HUES48 (cell line): Measurements from ENCODE around the gene CELF4.

Source experiments
- H3K27ac ChIP-seq: one replicate; pipeline ENCODE4 v1.7.0; 2013; ENCODE audit warnings: low read depth, low read length, inconsistent platforms
- H3K27me3 ChIP-seq: 2 replicates; pipeline ENCODE4 v1.6.1; 2013; ENCODE audit warnings: mild to moderate bottlenecking, low read length; ENCODE audit not compliant: control insufficient read depth, insufficient read depth
- H3K36me3 ChIP-seq: 2 replicates; pipeline ENCODE4 v1.6.1; 2013; ENCODE audit warnings: low read length; ENCODE audit not compliant: control insufficient read depth, insufficient read depth
- H3K4me1 ChIP-seq: 2 replicates; pipeline ENCODE4 v1.6.1; 2013; ENCODE audit warnings: mild to moderate bottlenecking, low read length; ENCODE audit not compliant: control insufficient read depth, insufficient read depth
- H3K4me3 ChIP-seq: 2 replicates; pipeline ENCODE4 v1.5.1; 2013; ENCODE audit warnings: mild to moderate bottlenecking, low read depth, low read length
- H3K9ac ChIP-seq: 2 replicates; pipeline ENCODE4 v1.6.1; 2013; ENCODE audit warnings: mild to moderate bottlenecking, low read depth, low read length, moderate library complexity
- H3K9me3 ChIP-seq: 2 replicates; pipeline ENCODE4 v1.6.1; 2013; ENCODE audit warnings: low read length; ENCODE audit not compliant: control insufficient read depth, insufficient read depth

The CELF4 gene

DNA sequence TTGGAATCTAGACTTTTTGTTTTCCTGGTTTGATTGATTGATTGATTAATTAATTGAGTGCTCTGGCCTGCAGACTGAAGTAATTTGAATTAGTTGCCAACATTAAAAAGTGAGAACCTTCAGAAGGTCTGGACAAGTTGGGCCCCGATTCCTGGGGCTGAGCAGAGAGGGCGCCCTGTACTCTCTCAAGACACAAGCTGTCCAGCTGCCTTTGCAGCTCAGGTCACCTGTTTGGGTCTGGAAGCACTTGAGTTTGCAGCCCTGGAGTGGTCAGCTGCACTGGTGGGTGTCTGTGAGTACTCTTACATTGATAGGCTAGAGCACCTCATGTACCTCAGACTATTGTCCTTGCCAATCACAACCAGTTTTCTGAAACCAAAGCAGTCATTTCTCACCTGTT lies 22.7 kb upstream of the CELF4 start:
- H3K36me3 ChIP-seq = no peaks in the 10 kb centered on the region
- H3K27ac ChIP-seq = no peak overlapping the region
- no peak overlapping the region for H3K9ac ChIP-seq
- peaks cover 5% of the 10 kb centered on the region; the same call in 1 of the 2 replicates for H3K27me3 ChIP-seq
- peaks cover 16% of the 10 kb centered on the region for H3K4me1 ChIP-seq
- H3K9me3 ChIP-seq = no peaks in the 10 kb centered on the region; the same call in 1 of the 2 replicates
- H3K4me3 ChIP-seq = no peak overlapping the region

DNA sequence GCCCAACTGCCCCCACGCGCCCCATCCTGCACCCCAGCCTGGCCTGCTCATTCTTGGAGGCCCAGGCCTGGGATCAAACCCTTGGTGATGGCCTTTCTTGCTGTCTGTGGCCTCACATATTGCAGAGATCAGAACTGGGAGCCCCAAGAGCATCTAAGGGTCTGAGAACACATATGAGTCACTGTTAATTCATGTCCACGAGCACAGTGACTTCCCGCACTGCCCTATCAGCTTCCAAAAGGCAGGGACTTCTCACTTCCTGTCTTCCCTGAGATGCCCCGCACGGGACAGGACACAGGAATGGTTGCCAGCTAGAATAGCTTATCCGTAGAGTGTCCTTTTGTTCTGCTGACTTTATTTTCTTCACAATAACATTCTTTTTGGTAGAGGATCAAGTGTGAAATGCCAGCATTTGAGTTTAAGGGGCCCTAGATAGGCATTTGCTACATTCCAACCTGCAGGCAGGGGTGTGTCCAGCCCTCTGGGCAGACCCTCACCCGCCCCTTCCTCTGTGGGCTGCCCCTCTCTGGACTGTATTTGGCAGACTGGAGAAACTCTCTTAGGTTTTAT lies 21.1 kb upstream of the CELF4 start:
- Histone ChIP-seq H3K4me1 (peaks cover 16% of the 10 kb centered on the region), H3K36me3 (no peaks in the 10 kb centered on the region), H3K4me3 (no peak overlapping the region), H3K27me3 (peaks cover 5% of the 10 kb centered on the region; the same call in 1 of the 2 replicates), H3K27ac (no peak overlapping the region), H3K9me3 (no peaks in the 10 kb centered on the region; the same call in 1 of the 2 replicates), H3K9ac (no peak overlapping the region)

DNA sequence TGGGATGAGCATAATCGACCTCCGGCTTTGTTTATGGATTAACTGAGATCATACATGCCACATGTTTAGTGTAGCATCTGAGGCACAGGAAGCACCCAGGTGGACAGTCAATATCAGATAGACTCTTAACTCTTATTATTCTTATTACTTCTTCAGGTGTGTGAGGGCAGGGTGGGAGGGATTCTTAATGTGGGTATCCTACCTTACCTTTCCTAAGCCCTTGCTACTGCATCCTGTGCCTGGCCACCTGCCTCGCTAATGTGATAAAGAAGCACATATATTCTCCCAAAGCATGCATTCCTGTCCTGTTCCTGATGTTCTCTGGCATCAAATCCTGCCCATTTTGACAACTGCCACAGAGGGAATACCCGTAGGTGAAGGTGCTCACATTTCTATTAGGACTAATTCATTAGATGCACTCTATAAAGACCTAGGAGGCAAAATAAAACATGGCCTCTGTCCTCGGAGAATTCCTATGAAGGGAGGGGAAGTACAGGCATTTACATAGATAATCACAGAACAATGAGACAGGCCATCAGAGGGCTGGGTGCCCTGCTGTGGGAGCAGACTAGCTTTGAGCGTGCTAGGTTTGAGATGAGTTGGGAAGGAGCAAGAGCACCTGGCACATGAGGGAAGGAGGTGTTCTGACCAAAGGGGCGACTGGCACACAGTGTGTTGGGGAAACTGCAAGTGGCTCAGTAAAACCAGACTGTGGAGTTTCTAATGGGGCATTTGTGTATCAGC lies 19.5 kb upstream of the CELF4 start:
- H3K4me3 ChIP-seq = no peak overlapping the region
- H3K9ac ChIP-seq = no peak overlapping the region
- peaks cover 16% of the 10 kb centered on the region for H3K4me1 ChIP-seq
- peaks cover 5% of the 10 kb centered on the region; the same call in 1 of the 2 replicates for H3K27me3 ChIP-seq
- no peaks in the 10 kb centered on the region; the same call in 1 of the 2 replicates for H3K9me3 ChIP-seq
- H3K36me3 ChIP-seq = no peaks in the 10 kb centered on the region
- no peak overlapping the region for H3K27ac ChIP-seq

DNA sequence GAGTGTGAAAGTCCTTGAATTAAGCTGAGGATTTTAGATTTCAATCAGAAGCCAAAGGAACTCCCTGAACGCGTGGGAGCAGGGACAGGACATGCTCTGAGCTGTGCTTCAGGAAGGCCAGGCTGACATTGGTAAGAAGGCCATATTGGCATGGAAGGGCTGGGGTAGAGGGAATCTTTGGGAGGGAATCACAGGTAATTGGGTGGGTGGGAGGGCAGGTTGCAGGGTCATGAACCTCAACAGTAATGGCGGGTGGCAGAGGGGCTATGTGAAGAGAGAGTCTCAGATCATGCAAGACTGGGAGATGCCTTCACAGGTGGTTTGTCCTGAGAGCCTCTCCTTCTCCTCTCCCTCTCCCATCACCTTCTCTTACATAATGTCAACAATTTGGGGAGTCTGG lies 18.6 kb upstream of the CELF4 start:
- Histone ChIP-seq H3K9ac (no peak overlapping the region), H3K27ac (no peak overlapping the region), H3K4me1 (peaks cover 20% of the 10 kb centered on the region), H3K36me3 (no peaks in the 10 kb centered on the region), H3K9me3 (no peaks in the 10 kb centered on the region), H3K27me3 (peaks cover 10% of the 10 kb centered on the region), H3K4me3 (no peak overlapping the region)

DNA sequence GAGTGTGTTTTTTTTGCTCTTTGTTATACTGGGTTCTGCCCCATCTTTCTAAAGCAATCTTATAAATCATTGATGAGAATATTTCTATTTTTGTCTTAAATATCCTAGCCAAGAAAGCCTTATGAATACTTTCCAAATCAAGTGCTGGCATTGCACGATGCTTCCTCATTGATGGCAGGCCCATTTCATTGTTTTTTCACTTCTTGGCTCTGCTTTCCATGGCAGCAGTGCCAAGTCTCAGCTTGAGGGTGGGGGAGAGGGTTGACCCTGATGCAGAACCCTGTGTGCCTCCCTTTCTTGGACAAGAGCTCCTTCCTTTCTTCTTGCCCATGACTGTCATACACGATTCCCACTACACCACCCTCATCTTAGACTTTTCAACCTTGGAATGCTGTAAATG lies 16.7 kb upstream of the CELF4 start:
- H3K9ac ChIP-seq = no peak overlapping the region

DNA sequence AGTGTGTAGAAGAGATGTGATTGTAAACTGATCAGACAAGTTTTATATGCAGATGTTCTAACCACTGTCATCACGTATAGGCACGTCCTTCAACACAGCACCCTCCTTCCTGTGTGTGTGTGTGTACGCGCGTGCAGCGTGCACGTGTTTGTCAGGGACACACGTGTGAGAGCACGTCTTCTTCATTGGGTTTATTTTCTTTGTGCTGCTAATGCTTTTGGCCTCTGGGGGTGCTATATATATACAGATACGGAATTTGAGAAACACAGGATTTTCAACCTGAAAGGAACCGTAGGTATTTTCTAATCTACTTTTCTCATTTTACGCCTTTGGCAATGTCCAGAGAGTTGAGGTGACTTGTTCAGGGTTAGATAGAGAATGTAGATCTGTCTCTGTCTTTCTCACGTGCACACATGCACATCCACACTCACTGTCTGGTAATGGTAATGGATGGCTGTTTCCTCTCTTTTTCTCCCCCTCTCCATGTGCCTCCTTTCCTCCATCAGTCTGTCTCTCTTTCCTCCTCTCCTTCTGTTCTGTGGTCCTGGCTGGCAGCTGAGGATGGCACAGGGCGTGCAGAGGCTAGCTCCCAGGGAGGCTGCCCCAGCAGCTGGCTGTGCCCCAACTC lies 13.4 kb upstream of the CELF4 start:
- peaks cover 39% of the 10 kb centered on the region for H3K4me1 ChIP-seq
- peaks cover 7% of the 10 kb centered on the region for H3K27me3 ChIP-seq
- no peaks in the 10 kb centered on the region for H3K36me3 ChIP-seq
- no peaks in the 10 kb centered on the region for H3K9me3 ChIP-seq
- H3K4me3 ChIP-seq = no peak overlapping the region
- H3K9ac ChIP-seq = no peak overlapping the region
- no peak overlapping the region for H3K27ac ChIP-seq

More for the DNA sequence above, 16.7 kb upstream of the CELF4 start:
- Histone ChIP-seq H3K4me1 (peaks cover 40% of the 10 kb centered on the region), H3K36me3 (no peaks in the 10 kb centered on the region), H3K4me3 (no peak overlapping the region), H3K27ac (no peak overlapping the region), H3K27me3 (peaks cover 12% of the 10 kb centered on the region), H3K9me3 (no peaks in the 10 kb centered on the region)

DNA sequence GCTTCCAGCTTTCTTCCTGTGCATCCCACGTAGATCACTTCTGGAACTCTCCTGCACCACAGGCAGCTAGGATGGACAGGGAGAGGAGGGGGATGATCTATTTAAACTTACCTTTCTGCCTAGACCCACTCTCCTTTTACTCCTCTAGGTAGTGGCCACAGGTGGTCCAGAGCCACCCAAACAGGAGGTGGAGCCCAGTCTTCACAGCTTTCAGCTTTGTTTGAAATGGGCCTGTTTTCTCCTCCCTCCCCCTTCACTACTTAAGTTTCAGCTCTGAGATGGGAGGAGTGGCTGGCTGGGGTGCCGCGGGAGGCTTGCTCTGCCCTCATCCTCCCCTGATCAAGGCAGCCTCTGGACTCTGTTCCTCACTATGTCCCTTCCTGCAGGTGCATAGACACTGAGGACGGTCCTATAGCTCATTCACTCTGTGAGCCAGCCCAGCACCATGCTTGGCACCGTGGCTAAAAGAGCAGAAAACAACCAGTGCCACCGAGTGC lies 12.6 kb upstream of the CELF4 start:
- Histone ChIP-seq H3K36me3 (no peaks in the 10 kb centered on the region), H3K4me3 (no peak overlapping the region), H3K9me3 (no peaks in the 10 kb centered on the region), H3K9ac (no peak overlapping the region), H3K4me1 (peaks cover 39% of the 10 kb centered on the region), H3K27me3 (peaks cover 11% of the 10 kb centered on the region), H3K27ac (no peak overlapping the region)

DNA sequence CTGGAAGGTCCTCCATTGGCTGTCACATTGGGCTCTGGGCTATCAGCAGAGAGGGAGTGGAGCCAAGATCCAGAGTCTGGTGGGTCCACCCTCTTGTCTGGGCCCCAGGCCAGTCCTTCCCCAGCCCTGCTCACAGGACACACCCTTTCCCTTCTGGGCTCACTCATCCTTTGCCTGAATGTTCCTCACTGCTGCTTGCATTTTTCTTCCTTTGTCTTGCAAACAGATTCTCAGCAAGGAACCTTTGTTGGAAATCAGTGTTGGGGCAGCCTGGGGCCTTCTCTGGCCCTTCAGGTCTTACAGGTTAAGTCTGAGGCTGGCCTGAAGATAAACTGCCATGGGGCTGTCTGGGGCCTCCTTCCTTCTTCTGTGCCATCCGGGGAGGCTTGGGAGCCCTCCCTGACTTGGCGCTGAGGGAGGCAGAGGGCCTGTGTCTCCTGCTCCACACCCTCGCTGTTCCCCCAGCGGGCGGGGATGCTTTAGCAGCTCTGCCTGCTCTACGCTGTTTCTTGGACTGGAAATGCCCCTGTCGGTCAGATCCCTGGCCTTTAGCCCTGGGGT lies 11.5 kb upstream of the CELF4 start:
- peak overlapping the region; percentile 47 for H3K9ac ChIP-seq
- no peaks in the 10 kb centered on the region for H3K36me3 ChIP-seq
- H3K4me1 ChIP-seq = peaks cover 41% of the 10 kb centered on the region
- peaks cover 16% of the 10 kb centered on the region for H3K27me3 ChIP-seq
- H3K4me3 ChIP-seq = peak overlapping the region; percentile 48
- H3K9me3 ChIP-seq = no peaks in the 10 kb centered on the region
- peak overlapping the region; percentile 90 for H3K27ac ChIP-seq

DNA sequence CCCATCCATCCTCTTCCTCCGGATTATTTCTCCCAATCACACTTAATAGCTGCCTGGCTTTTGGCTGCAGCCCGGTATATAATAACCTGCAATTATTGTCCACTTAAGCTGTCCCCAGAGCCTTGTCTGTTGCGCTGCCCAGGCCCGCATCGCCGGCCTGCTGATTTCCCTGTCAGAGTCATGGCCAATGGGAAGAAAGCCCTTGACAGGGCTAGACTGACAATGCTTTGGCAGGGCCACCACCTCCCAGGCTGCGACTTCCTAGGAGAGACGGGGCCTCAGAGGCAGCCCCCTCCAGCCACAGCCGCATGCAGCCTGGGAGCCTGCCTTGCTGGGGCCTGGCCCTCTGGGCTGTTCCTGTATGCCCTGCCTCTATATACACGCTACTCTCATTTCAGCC lies 10.0 kb upstream of the CELF4 start:
- H3K9me3 ChIP-seq = no peaks in the 10 kb centered on the region
- peaks cover 29% of the 10 kb centered on the region for H3K27me3 ChIP-seq
- no peaks in the 10 kb centered on the region for H3K36me3 ChIP-seq
- peaks cover 55% of the 10 kb centered on the region for H3K4me1 ChIP-seq
- H3K27ac ChIP-seq = no peak overlapping the region
- no peak overlapping the region for H3K4me3 ChIP-seq
- no peak overlapping the region for H3K9ac ChIP-seq

DNA sequence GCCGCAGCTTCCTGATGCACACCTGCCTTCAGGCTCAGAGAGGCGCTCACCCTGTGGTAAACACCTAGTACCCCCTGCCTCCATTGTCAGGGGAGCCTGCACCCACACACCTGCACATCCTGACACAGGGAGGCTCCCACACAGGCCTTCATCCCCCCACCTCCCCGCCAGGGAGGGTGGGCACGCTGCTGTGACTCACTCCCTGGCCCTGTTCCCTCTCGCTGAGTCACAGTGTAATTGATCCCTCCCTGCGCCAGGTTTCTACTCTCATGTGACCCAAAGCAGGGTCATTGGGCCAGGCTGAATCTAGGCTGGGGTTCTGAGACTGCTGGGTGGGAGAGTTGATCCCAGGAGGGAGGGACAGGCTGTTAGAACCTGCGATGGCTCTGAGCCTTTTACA lies 8.5 kb upstream of the CELF4 start:
- no peak overlapping the region for H3K9ac ChIP-seq
- H3K4me3 ChIP-seq = no peak overlapping the region
- H3K4me1 ChIP-seq = peaks cover 52% of the 10 kb centered on the region
- H3K36me3 ChIP-seq = no peaks in the 10 kb centered on the region
- no peaks in the 10 kb centered on the region for H3K9me3 ChIP-seq
- peaks cover 39% of the 10 kb centered on the region for H3K27me3 ChIP-seq
- no peak overlapping the region for H3K27ac ChIP-seq

DNA sequence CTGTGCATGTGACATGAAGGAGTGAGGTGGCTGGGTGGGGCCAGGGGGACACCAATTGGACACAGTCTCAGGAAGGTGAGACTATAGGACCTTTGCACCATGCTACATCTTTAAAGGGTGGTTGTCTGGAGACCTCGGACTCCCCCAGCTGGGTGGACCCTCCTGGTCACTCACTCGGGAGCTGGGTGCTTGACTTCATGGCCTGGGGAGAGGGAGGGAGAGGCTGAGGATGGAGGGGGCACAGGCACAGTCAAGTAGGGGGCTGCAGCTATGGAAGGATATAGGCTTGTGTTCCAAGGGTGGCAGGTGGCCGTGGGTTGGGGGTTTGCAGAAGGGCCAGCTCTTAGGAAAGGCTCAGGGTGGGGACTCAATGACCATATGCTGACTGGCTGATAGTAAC lies 7.1 kb upstream of the CELF4 start:
- Histone ChIP-seq H3K4me1 (peaks cover 43% of the 10 kb centered on the region), H3K9me3 (no peaks in the 10 kb centered on the region), H3K27me3 (peaks cover 51% of the 10 kb centered on the region), H3K36me3 (no peaks in the 10 kb centered on the region), H3K27ac (no peak overlapping the region), H3K4me3 (no peak overlapping the region), H3K9ac (no peak overlapping the region)
